ENCODE data around the gene RAB26. TPM values are rescaled to one million over a fixed set of nuclear protein-coding genes. Genes with fewer than 3 reads are reported as not detected.
"Not testable (repeated sequence)": the region's sequence is repeated elsewhere in the genome, so short reads cannot be mapped to it uniquely, and the experiment has no call there.

The RAB26 gene
- total and polyA plus RNA-seq, 2 experiments from 2014 or later, result 0.71 TPM; not detected in 1

DNA sequence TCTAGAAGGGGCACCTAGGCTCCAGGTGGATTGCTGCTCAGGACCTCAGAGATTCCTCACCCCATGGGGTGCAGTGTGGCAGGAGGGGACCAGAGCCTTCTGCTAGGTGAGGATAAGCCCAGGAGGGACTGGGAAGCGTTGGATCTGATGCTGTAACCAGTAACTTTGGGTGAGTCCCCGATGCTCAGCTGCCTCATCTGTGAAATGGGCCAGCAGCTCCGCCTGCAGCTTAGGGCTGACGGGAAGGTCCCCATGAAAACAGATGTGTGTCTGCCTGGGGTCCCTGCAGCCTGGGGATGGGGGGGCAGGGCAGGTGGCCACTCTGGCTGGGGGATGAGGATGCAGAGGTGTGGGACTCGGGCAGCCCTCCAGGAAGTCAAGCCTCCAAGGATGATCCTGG is 50.7 kb downstream of the RAB26 start:
- H2AFZ ChIP-seq, result no peak overlapping the region
- H3K4me1 ChIP-seq (ENCODE audit: insufficient read depth), result no peaks in the 10 kb centered on the region
- no peak overlapping the region for H3K9ac ChIP-seq
- H3K27me3 ChIP-seq (replicated peaks; ENCODE audit: insufficient read depth), result peaks cover 29% of the 10 kb centered on the region
- no peaks in the 10 kb centered on the region for H3F3A ChIP-seq (ENCODE audit: insufficient read depth)
- DNase-seq, result no peak
- H3K79me2 ChIP-seq (ENCODE audit: insufficient read depth), result no peaks in the 10 kb centered on the region
- TF ChIP-seq EZH2phosphoT487 (IDR thresholded peaks at IDR 0.05; ENCODE audit: insufficient read depth, low read depth) (no peak), EZH2 (IDR thresholded peaks at IDR 0.05; ENCODE audit: insufficient read depth, poor library complexity, severe bottlenecking) (no peak)
- no peak overlapping the region for H3K4me3 ChIP-seq
- no peak overlapping the region for H3K27ac ChIP-seq
- 52% methylated on average over 5 of the region's 5 CpGs for whole genome bisulfite sequencing, 2 experiments (ENCODE audit: low coverage in 1 of 2, low lambda C conversion rate in 2 of 2, missing lambda C conversion rate in 2 of 2)
- H3K9me2 ChIP-seq (ENCODE audit: insufficient read depth), result no peaks in the 10 kb centered on the region
- H4K20me1 ChIP-seq (ENCODE audit: insufficient read depth), result no peaks in the 10 kb centered on the region
- no peaks in the 10 kb centered on the region for H3K9me3 ChIP-seq (ENCODE audit: low read depth)
- no peak overlapping the region for H3K4me2 ChIP-seq (ENCODE audit: unreplicated experiment)
- H3K36me3 ChIP-seq (ENCODE audit: low read depth), result no peaks in the 10 kb centered on the region
- in situ Hi-C loops (cut with MboI), result no loop called here

DNA sequence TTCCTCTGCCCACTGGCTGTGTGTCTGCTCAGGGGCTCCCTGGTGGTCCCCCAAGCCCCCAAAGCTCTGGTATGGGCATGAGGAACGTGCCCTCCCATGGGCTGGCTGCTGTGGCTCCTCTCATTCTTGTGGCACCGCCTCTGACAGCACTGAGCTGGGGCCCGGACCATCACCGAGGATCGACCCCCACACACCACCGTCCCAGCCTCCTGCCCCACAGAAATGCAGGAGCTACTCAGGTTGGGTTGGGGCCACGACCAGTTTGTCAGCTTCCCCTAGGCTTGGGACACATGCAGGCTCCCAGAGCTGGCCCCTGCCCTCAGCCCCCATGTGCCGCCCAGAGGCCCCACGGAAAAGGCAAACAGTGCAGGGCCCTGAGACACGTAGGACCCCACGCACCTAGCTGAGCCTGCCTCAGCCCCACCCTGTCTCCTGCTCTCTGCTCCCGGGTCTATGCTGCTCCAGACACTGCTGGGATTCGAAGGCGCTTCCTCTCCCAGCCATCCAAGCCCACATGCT is 51.3 kb downstream of the RAB26 start:
- no peak overlapping the region for H3K9ac ChIP-seq
- H3K27ac ChIP-seq, result no peak overlapping the region
- TF ChIP-seq EZH2 (IDR thresholded peaks at IDR 0.05; ENCODE audit: insufficient read depth, poor library complexity, severe bottlenecking) (no peak), EZH2phosphoT487 (IDR thresholded peaks at IDR 0.05; ENCODE audit: insufficient read depth, low read depth) (no peak)
- no peak overlapping the region for H3K4me2 ChIP-seq (ENCODE audit: unreplicated experiment)
- no peak overlapping the region for H3K4me3 ChIP-seq
- H3K36me3 ChIP-seq (ENCODE audit: low read depth), result no peaks in the 10 kb centered on the region
- H3K9me2 ChIP-seq (ENCODE audit: insufficient read depth), result no peaks in the 10 kb centered on the region
- H3K4me1 ChIP-seq (ENCODE audit: insufficient read depth), result no peaks in the 10 kb centered on the region
- H4K20me1 ChIP-seq (ENCODE audit: insufficient read depth), result no peaks in the 10 kb centered on the region
- no peak overlapping the region for H2AFZ ChIP-seq
- no peaks in the 10 kb centered on the region for H3K79me2 ChIP-seq (ENCODE audit: insufficient read depth)
- 59% methylated on average over 14 of the region's 14 CpGs for WGBS, 2 experiments (ENCODE audit: low coverage in 1 of 2, low lambda C conversion rate in 2 of 2, missing lambda C conversion rate in 2 of 2)
- in situ Hi-C loops (cut with MboI), result no loop called here
- peaks cover 27% of the 10 kb centered on the region for H3K27me3 ChIP-seq (replicated peaks; ENCODE audit: insufficient read depth)
- DNase-seq, result no peak
- H3F3A ChIP-seq (ENCODE audit: insufficient read depth), result no peaks in the 10 kb centered on the region
- H3K9me3 ChIP-seq (ENCODE audit: low read depth), result no peaks in the 10 kb centered on the region

DNA sequence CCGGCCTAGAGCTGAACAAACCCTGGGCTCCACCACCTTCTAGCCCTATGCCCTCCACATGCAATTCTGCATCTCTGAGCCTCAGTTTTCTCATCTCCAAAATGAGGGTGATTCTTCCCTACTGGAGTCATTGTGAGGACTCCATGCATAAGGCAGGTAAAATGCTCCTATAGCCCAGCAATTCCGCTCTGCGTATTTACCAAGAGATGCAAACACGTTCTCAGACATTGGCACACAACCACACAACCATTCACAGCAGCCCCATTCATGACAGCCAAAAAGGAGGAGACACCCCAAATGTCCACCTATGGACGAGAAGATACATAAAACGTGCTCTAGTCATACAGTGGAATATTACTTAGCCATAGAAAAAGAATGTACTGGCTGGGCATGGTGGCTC is 51.9 kb downstream of the RAB26 start:
- H3K27ac ChIP-seq, result no peak overlapping the region
- H4K20me1 ChIP-seq (ENCODE audit: insufficient read depth), result no peaks in the 10 kb centered on the region
- in situ Hi-C loops (cut with MboI), result no loop called here
- H3K9me3 ChIP-seq (ENCODE audit: low read depth), result no peaks in the 10 kb centered on the region
- TF ChIP-seq EZH2 (IDR thresholded peaks at IDR 0.05; ENCODE audit: insufficient read depth, poor library complexity, severe bottlenecking), result no peak
- no peak for TF ChIP-seq EZH2phosphoT487 (IDR thresholded peaks at IDR 0.05; ENCODE audit: insufficient read depth, low read depth)
- H3K4me2 ChIP-seq (ENCODE audit: unreplicated experiment), result no peak overlapping the region
- no peaks in the 10 kb centered on the region for H3F3A ChIP-seq (ENCODE audit: insufficient read depth)
- 75 to 89% methylated on average over 6 of the region's 6 CpGs for WGBS, 2 experiments (ENCODE audit: low coverage in 1 of 2, low lambda C conversion rate in 2 of 2, missing lambda C conversion rate in 2 of 2)
- H3K27me3 ChIP-seq (replicated peaks; ENCODE audit: insufficient read depth), result peaks cover 20% of the 10 kb centered on the region
- no peak overlapping the region for H2AFZ ChIP-seq
- H3K36me3 ChIP-seq (ENCODE audit: low read depth), result no peaks in the 10 kb centered on the region
- H3K9me2 ChIP-seq (ENCODE audit: insufficient read depth), result no peaks in the 10 kb centered on the region
- no peak overlapping the region for H3K4me3 ChIP-seq
- H3K79me2 ChIP-seq (ENCODE audit: insufficient read depth), result no peaks in the 10 kb centered on the region
- no peak for DNase-seq
- no peak overlapping the region for H3K9ac ChIP-seq
- H3K4me1 ChIP-seq (ENCODE audit: insufficient read depth), result no peaks in the 10 kb centered on the region

DNA sequence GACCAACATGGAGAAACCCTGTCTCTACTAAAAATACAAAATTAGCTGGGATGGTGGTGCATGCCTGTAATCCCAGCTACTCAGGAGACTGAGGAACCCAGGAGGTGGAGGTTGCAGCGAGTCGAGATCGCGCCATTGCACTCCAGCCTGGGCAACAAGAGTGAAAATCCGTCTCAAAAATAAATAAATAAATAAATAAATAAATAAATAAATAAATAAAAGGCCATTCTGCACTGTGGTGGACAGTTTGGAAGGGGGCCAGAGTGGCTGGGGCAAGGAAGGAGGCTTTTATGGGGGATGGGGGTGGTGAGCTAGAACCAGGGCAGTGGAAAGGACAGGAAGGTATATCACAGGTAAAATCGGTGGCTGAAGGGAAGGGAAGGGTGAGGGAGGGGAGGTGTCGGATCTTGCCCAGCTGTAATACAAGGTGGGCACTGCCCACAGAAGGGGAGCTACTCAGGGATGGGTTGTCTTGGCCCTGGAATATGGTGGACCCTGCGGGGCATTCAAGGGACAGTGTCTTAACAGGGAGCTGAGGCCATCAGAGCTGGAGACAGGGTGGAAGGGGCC is 54.8 kb downstream of the RAB26 start:
- H3K27me3 ChIP-seq (replicated peaks; ENCODE audit: insufficient read depth); H3K4me3 ChIP-seq; H3K4me1 ChIP-seq (ENCODE audit: insufficient read depth); H3F3A ChIP-seq (ENCODE audit: insufficient read depth); in situ Hi-C loops (cut with MboI); H2AFZ ChIP-seq; H3K9me3 ChIP-seq (ENCODE audit: low read depth); DNase-seq; H3K4me2 ChIP-seq (ENCODE audit: unreplicated experiment); H3K9me2 ChIP-seq (ENCODE audit: insufficient read depth); H3K27ac ChIP-seq; H4K20me1 ChIP-seq (ENCODE audit: insufficient read depth); H3K36me3 ChIP-seq (ENCODE audit: low read depth); H3K9ac ChIP-seq: not testable (repeated sequence)
- 84 to 90% methylated on average over 8 of the region's 8 CpGs for WGBS, 2 experiments (ENCODE audit: low coverage in 1 of 2, low lambda C conversion rate in 2 of 2, missing lambda C conversion rate in 2 of 2)
- H3K79me2 ChIP-seq (ENCODE audit: insufficient read depth), result peaks cover 16% of the 10 kb centered on the region

MicroRNAs within 50 kb of the gene (microRNA counts, 767-probe panel; counts per million panel counts)
- microRNA hsa-miR-3180 (447 counts per million, percentile 86 among the panel's probes with 10 or more counts), microRNA hsa-miR-4516 (447 counts per million, percentile 86 among the panel's probes with 10 or more counts)

Small RNA genes lying within 50 kb of the gene (microRNA-seq; reads per million reads assigned to microRNA genes)
- not detected for gene MIR3180-5 (ENCODE audit: borderline number of aligned reads)
- gene MIR4516 (ENCODE audit: borderline number of aligned reads), result not detected
- gene MIR6511B1 (ENCODE audit: borderline number of aligned reads), result not detected

Small RNA genes lying within 50 kb of the gene (small RNA-seq; reads per million reads assigned to genes)
- gene MIR3180-5 (ENCODE audit: low read depth, low replicate concordance) (not detected), gene MIR4516 (ENCODE audit: low read depth, low replicate concordance) (not detected), gene RF00019 (ENCODE audit: low read depth, low replicate concordance) (not detected), gene SNORD60 (ENCODE audit: low read depth, low replicate concordance) (not detected)

Other genes starting within 250 kb of the RAB26 start
- not detected in 2 replicates for gene HS3ST6, start 230.2 kb upstream of the RAB26 start, total RNA-seq (2014; rRNA removed; shearing (Covaris generic))
- gene HS3ST6, start 230.2 kb upstream of the RAB26 start, polyA plus RNA-seq (2016; fragmentation: Nextera tagmentation; extraction: Ambion mirVana), result not detected in 2 replicates
- 13.9 and 14.1 TPM in 2 replicates for gene MSRB1, start 205.4 kb upstream of the RAB26 start, total RNA-seq (2014; rRNA removed; shearing (Covaris generic))
- gene MSRB1, start 205.4 kb upstream of the RAB26 start, polyA plus RNA-seq (2016; fragmentation: Nextera tagmentation; extraction: Ambion mirVana), result 26.9 and 27.4 TPM in 2 replicates
- gene RPL3L, start 193.9 kb upstream of the RAB26 start, total RNA-seq (2014; rRNA removed; shearing (Covaris generic)), result not detected in 2 replicates
- not detected in 2 replicates for gene RPL3L, start 193.9 kb upstream of the RAB26 start, polyA plus RNA-seq (2016; fragmentation: Nextera tagmentation; extraction: Ambion mirVana)
- 136 and 220 TPM in 2 replicates for gene NDUFB10, start 189.1 kb upstream of the RAB26 start, total RNA-seq (2014; rRNA removed; shearing (Covaris generic))
- gene NDUFB10, start 189.1 kb upstream of the RAB26 start, polyA plus RNA-seq (2016; fragmentation: Nextera tagmentation; extraction: Ambion mirVana), result 266 and 279 TPM in 2 replicates
- 1,339 and 1,536 TPM in 2 replicates for gene RPS2, start 183.8 kb upstream of the RAB26 start, total RNA-seq (2014; rRNA removed; shearing (Covaris generic))
- 1,060 and 1,077 TPM in 2 replicates for gene RPS2, start 183.8 kb upstream of the RAB26 start, polyA plus RNA-seq (2016; fragmentation: Nextera tagmentation; extraction: Ambion mirVana)
- not detected in 2 replicates for gene RNF151, start 181.8 kb upstream of the RAB26 start, total RNA-seq (2014; rRNA removed; shearing (Covaris generic))
- gene RNF151, start 181.8 kb upstream of the RAB26 start, polyA plus RNA-seq (2016; fragmentation: Nextera tagmentation; extraction: Ambion mirVana), result 0.25 TPM in 1 of 2 replicates, not detected in the other
- 43.7 and 68.5 TPM in 2 replicates for gene TBL3, start 176.6 kb upstream of the RAB26 start, total RNA-seq (2014; rRNA removed; shearing (Covaris generic))
- gene TBL3, start 176.6 kb upstream of the RAB26 start, polyA plus RNA-seq (2016; fragmentation: Nextera tagmentation; extraction: Ambion mirVana), result 46.8 and 52.0 TPM in 2 replicates
- gene NOXO1, start 167.2 kb upstream of the RAB26 start, total RNA-seq (2014; rRNA removed; shearing (Covaris generic)), result not detected in 2 replicates
- gene NOXO1, start 167.2 kb upstream of the RAB26 start, polyA plus RNA-seq (2016; fragmentation: Nextera tagmentation; extraction: Ambion mirVana), result 0.23 TPM in 1 of 2 replicates, not detected in the other
- gene GFER, start 164.4 kb upstream of the RAB26 start, total RNA-seq (2014; rRNA removed; shearing (Covaris generic)), result 16.4 and 26.4 TPM in 2 replicates
- gene GFER, start 164.4 kb upstream of the RAB26 start, polyA plus RNA-seq (2016; fragmentation: Nextera tagmentation; extraction: Ambion mirVana), result 31.0 and 31.6 TPM in 2 replicates
- gene SYNGR3, start 158.7 kb upstream of the RAB26 start, total RNA-seq (2014; rRNA removed; shearing (Covaris generic)), result 0.22 and 0.76 TPM in 2 replicates
- 0.72 and 1.3 TPM in 2 replicates for gene SYNGR3, start 158.7 kb upstream of the RAB26 start, polyA plus RNA-seq (2016; fragmentation: Nextera tagmentation; extraction: Ambion mirVana)
- gene ZNF598, start 138.8 kb upstream of the RAB26 start, total RNA-seq (2014; rRNA removed; shearing (Covaris generic)), result 21.2 and 23.4 TPM in 2 replicates
- 12.2 and 14.1 TPM in 2 replicates for gene ZNF598, start 138.8 kb upstream of the RAB26 start, polyA plus RNA-seq (2016; fragmentation: Nextera tagmentation; extraction: Ambion mirVana)
- gene NPW, start 128.8 kb upstream of the RAB26 start, total RNA-seq (2014; rRNA removed; shearing (Covaris generic)), result not detected in 2 replicates
- 2.1 and 3.0 TPM in 2 replicates for gene NPW, start 128.8 kb upstream of the RAB26 start, polyA plus RNA-seq (2016; fragmentation: Nextera tagmentation; extraction: Ambion mirVana)
- gene NHERF2, start 121.7 kb upstream of the RAB26 start, total RNA-seq (2014; rRNA removed; shearing (Covaris generic)), result 27.3 and 39.7 TPM in 2 replicates
- 29.0 and 45.1 TPM in 2 replicates for gene NHERF2, start 121.7 kb upstream of the RAB26 start, polyA plus RNA-seq (2016; fragmentation: Nextera tagmentation; extraction: Ambion mirVana)
- gene NTHL1, start 100.8 kb upstream of the RAB26 start, total RNA-seq (2014; rRNA removed; shearing (Covaris generic)), result 19.9 and 22.8 TPM in 2 replicates
- 20.3 and 21.2 TPM in 2 replicates for gene NTHL1, start 100.8 kb upstream of the RAB26 start, polyA plus RNA-seq (2016; fragmentation: Nextera tagmentation; extraction: Ambion mirVana)
- gene TSC2, start 100.6 kb upstream of the RAB26 start, total RNA-seq (2014; rRNA removed; shearing (Covaris generic)), result 53.7 and 84.6 TPM in 2 replicates
- 43.3 and 52.2 TPM in 2 replicates for gene TSC2, start 100.6 kb upstream of the RAB26 start, polyA plus RNA-seq (2016; fragmentation: Nextera tagmentation; extraction: Ambion mirVana)
- gene PKD1, start 12.7 kb upstream of the RAB26 start, total RNA-seq (2014; rRNA removed; shearing (Covaris generic)), result 200 and 201 TPM in 2 replicates
- gene PKD1, start 12.7 kb upstream of the RAB26 start, polyA plus RNA-seq (2016; fragmentation: Nextera tagmentation; extraction: Ambion mirVana), result 43.7 and 48.4 TPM in 2 replicates
- 72.7 and 74.2 TPM in 2 replicates for gene TRAF7, start 7.2 kb downstream of the RAB26 start, total RNA-seq (2014; rRNA removed; shearing (Covaris generic))
- 28.8 and 29.3 TPM in 2 replicates for gene TRAF7, start 7.2 kb downstream of the RAB26 start, polyA plus RNA-seq (2016; fragmentation: Nextera tagmentation; extraction: Ambion mirVana)
- gene CASKIN1, start 48.0 kb downstream of the RAB26 start, total RNA-seq (2014; rRNA removed; shearing (Covaris generic)), result under 0.01 TPM in 1 of 2 replicates, not detected in the other
- gene CASKIN1, start 48.0 kb downstream of the RAB26 start, polyA plus RNA-seq (2016; fragmentation: Nextera tagmentation; extraction: Ambion mirVana), result not detected in 2 replicates
- gene MLST8, start 56.8 kb downstream of the RAB26 start, total RNA-seq (2014; rRNA removed; shearing (Covaris generic)), result 58.6 and 62.9 TPM in 2 replicates
- gene MLST8, start 56.8 kb downstream of the RAB26 start, polyA plus RNA-seq (2016; fragmentation: Nextera tagmentation; extraction: Ambion mirVana), result 46.5 and 54.6 TPM in 2 replicates
- 2.1 and 2.9 TPM in 2 replicates for gene BRICD5, start 62.2 kb downstream of the RAB26 start, total RNA-seq (2014; rRNA removed; shearing (Covaris generic))
- gene BRICD5, start 62.2 kb downstream of the RAB26 start, polyA plus RNA-seq (2016; fragmentation: Nextera tagmentation; extraction: Ambion mirVana), result 0.22 and 0.56 TPM in 2 replicates
- 21.4 and 25.5 TPM in 2 replicates for gene PGP, start 66.2 kb downstream of the RAB26 start, total RNA-seq (2014; rRNA removed; shearing (Covaris generic))
- 10.1 TPM in 2 replicates for gene PGP, start 66.2 kb downstream of the RAB26 start, polyA plus RNA-seq (2016; fragmentation: Nextera tagmentation; extraction: Ambion mirVana)
- gene E4F1, start 75.0 kb downstream of the RAB26 start, total RNA-seq (2014; rRNA removed; shearing (Covaris generic)), result 32.7 and 41.5 TPM in 2 replicates
- gene E4F1, start 75.0 kb downstream of the RAB26 start, polyA plus RNA-seq (2016; fragmentation: Nextera tagmentation; extraction: Ambion mirVana), result 13.5 and 15.5 TPM in 2 replicates
- 0.13 TPM in 1 of 2 replicates, not detected in the other for gene DNASE1L2, start 87.8 kb downstream of the RAB26 start, total RNA-seq (2014; rRNA removed; shearing (Covaris generic))
- 0.80 and 0.89 TPM in 2 replicates for gene DNASE1L2, start 87.8 kb downstream of the RAB26 start, polyA plus RNA-seq (2016; fragmentation: Nextera tagmentation; extraction: Ambion mirVana)
- gene ECI1, start 103.0 kb downstream of the RAB26 start, total RNA-seq (2014; rRNA removed; shearing (Covaris generic)), result 53.2 and 92.0 TPM in 2 replicates
- 106 and 116 TPM in 2 replicates for gene ECI1, start 103.0 kb downstream of the RAB26 start, polyA plus RNA-seq (2016; fragmentation: Nextera tagmentation; extraction: Ambion mirVana)
- 104 and 115 TPM in 2 replicates for gene RNPS1, start 119.5 kb downstream of the RAB26 start, total RNA-seq (2014; rRNA removed; shearing (Covaris generic))
- gene RNPS1, start 119.5 kb downstream of the RAB26 start, polyA plus RNA-seq (2016; fragmentation: Nextera tagmentation; extraction: Ambion mirVana), result 176 and 181 TPM in 2 replicates
- 0.76 and 2.1 TPM in 2 replicates for gene ABCA3, start 192.1 kb downstream of the RAB26 start, total RNA-seq (2014; rRNA removed; shearing (Covaris generic))
- gene ABCA3, start 192.1 kb downstream of the RAB26 start, polyA plus RNA-seq (2016; fragmentation: Nextera tagmentation; extraction: Ambion mirVana), result 0.47 and 0.64 TPM in 2 replicates